HG03045 (cell line): Measurements from ENCODE around the gene CDCP1.
"Not testable (repeated sequence)": the region's sequence is repeated elsewhere in the genome, so short reads cannot be mapped to it uniquely, and the experiment has no call there.

Experiments
- ATAC-seq: cut with Tn5 transposase; IDR thresholded peaks from one replicate; pipeline ENCODE4 v1.9.1; 2021; ENCODE audit warnings: mild to moderate bottlenecking, moderate library complexity; ENCODE audit not compliant: unreplicated experiment

The CDCP1 gene

DNA sequence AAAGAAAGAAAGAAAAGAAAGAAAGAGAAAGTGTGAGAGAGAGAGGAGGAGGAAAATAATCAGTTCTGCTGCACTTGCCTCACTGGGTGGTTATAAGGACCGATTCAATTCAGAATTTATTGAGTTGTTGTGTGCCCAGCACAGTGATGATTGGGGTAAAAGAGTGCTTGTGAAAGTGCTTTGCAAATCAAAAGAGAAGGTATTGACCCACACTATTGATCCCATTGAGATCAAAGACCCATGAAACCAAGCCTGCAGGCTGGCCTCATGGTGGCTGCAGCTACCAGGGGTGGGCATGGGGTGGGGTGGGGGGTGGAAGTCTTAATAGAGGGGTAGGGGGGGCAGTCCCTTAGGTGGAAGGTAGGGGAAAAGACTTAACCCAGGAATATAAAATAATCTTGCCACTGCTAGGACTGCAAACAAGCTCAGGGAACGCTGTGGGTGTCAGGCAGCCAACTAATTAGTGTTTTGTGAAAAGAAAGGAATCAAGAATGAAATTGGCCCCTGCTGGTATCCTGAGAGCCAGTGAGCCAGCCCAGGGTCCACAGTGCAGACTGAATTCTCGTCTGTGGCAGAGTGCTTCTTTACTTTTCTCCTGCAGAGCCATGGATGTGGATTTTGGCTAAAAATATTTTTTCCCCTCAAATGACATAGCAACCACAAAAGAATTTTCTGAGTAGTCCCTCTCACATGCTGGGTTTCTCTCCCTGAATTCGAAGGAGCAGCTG is 85.8 kb downstream of the CDCP1 start:
- no peak for ATAC-seq

DNA sequence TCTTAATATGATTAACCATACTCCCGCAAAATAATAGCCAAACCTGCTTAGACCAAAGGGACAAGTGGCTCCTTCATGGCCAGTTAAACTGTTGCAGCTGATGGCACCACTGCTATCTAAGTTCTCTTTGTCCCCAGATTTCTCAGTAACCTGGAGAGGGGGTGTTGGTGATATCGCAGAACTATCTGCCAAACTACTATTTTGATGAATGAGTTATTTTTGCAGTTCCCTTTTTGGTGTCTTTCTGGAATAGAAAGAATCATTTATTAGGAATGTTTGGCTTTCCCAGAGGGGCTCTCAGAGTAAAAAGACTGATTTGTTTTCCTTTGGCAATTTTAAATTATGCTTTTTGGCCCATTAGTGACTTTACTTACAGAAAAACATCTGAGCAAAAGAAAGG is 87.0 kb downstream of the CDCP1 start:
- no peak for ATAC-seq

DNA sequence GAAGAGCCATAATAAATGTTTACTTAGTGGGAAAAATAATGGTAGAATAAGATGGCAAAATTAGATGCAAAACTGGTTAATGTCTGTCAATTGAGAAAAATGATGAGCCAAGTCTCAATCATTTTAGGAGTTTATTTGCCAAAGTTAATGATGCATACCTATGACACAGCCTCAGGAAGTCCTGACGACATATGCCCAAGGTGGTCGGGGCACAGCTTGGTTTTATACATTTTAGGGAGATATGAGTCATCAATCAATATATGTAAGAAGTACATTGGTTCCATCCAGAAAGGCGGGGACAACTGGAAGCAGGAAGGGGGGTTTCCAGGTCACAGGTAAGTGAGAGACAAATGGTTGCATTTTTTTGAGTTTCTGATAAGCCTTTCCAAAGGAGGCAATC is 88.6 kb downstream of the CDCP1 start:
- ATAC-seq, result no peak

DNA sequence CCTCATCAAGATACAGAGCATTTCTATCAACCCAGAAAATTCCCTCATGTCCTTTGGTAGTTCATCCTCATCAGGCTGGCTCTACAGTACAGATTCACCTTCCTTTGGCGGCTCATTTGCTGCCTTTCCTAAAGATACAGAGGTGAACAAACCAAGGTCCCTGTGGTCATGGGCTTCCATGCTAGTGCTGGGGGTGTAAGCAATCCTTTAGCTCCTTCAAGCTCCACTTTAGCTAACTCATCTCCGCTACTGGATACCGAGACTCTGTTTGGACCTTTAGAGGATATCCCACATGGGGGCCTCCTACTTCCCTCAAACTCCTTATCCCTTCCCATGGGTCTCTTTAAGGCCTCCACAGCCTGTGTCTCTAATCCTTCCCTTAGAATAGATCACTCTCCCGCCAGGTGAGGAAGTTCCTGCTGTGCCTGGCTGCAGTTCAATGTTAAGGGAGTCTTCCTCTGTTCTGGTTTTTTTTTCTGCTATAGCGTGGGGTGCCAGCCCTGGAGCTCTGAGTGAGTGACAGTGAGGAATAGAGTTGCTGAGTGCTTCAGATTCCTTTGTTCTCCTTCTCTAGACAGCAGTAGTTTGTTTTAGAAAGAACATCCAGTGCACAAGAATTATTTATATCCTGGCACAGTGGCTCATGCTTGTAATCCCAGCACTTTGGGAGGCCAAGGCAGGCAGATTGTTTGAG is 89.4 kb downstream of the CDCP1 start:
- no peak for ATAC-seq

DNA sequence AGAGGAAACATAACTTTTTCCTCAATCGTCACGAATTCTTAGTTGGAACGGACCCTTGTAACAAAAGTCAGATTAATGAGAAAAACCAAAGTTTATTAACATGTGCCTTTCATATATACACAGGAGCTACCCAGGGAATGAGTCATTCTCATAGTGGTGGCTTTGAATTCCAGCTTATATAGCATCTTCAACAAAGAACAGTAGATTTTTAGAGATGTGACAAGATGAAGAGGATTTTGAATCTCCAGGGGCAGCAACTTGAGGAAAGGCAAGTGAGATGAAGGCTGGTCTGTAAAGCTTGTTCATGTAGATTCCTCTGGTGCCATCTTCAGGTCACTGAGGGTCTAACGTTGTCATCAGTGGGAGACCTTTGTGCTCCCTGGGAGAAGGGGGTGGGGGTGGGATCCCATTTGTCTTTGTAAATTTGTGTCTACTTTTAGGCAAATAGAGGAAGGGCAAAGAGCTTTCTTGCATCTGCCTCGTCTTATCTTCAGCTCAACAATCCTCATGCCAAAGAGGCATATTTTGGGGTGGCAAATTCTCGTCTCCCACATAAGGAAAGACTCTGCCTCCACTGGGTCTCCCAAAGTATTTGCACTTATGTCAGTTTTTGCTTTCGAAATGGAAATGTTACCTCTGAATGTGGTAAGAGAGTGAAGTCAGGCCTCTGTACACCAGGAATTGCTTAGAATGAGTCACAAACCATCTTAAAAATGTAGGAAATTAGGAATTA is 90.6 kb downstream of the CDCP1 start:
- ATAC-seq, result no peak

DNA sequence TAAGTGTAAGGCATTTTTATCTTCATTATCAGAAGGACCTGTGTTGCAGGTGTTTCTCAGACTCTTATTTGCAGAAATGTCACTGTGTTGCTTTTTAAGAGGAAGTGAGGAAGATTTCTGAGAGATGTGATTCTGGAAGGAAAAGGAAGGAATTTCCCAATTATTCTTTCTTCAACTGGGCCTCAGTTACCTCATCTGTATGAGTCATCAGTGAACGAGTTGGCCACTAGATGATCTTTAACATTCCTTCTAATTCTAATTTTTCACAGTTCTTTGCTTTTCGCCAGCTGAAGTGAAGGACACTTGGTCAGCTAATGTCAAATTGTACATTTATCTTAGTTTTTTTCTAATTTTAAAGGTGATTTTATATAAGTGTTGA is 91.2 kb downstream of the CDCP1 start:
- no peak for ATAC-seq

DNA sequence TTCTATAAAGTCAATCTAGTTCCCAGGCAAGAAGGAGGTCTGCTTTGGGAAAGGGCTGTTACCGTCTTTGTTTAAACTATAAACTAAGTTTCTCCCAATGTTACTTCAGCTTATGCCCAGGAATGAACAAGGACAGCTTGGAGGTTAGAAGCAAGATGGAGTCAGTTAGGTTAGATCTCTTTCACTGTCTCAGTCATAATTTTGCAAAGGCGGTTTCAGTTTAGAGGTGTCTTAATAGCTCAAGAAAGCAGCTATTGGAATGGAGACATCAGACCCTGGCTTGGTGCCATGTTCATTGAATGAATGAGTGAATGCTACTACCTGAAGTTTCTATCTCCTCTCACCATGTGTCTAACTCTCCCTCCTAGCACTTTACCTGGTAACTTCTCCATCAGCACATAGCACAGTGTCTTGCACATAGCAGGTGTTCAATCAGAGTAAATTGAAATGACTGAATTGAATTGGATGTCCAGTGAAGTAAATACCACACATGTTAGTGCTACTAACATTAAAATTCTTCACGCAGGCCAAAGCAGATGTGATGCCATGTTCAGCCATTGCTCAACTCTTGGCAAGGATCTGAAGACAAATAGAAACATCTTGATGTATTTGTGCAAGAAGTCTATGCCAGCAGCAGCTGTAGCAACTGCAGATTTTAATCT is 91.9 kb downstream of the CDCP1 start:
- ATAC-seq, result no peak

DNA sequence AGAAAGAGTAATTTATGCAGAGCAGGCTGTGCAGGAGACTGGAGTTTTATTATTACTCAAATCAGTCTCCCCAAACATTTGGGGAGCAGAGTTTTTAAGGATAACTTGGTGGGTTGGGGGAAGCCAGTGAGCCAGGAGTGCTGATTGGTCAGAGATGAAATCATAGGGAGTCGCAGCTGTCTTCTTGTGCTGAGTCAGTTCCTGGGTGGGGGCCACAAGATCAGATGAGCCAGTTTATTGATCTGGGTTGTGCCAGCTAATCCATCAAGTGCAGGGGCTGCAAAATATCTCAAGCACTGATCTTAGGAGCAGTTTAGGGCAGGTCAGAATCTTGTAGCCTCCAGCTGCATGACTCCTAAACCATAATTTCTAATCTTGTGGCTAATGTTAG is 92.4 kb downstream of the CDCP1 start:
- ATAC-seq, result not testable (repeated sequence)

DNA sequence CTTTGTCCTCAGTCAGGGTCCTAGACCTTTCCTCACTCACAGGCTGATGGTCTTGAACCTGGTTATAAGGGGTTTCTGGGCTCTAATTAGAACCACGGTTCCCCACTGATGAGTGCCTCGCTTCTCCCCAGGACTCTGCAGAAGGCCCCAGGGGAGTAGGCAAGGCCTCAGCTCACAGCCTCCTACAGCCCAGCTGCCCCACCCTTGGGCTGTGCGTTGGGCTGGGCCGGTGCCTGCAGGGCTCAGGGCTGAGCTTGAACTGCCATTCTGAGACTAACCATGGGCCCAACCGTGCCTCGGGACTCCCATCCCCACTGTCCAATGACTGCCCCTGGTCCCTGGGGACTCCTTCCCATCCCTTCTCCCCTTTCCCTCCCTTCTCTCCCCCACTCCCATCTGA is 94.5 kb downstream of the CDCP1 start:
- ATAC-seq, result no peak

DNA sequence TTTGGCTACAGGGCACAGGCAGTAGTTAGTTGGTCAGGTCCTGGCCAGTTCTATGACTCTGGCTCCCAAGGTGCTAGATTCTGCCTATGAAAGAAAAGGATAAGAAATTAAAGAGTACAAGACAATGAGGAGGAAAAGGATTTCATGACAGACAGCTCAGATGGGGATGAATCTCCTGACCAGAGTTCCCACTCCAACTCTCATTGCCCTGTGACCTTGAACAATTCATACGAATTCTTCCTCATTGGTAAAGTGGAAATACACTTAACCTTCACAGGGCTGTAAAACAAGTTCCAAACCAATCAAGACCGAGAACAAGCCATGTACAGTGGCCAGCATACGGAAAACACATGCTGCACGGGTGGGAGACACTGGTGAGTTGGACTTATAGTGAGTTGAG is 96.4 kb downstream of the CDCP1 start:
- no peak for ATAC-seq

DNA sequence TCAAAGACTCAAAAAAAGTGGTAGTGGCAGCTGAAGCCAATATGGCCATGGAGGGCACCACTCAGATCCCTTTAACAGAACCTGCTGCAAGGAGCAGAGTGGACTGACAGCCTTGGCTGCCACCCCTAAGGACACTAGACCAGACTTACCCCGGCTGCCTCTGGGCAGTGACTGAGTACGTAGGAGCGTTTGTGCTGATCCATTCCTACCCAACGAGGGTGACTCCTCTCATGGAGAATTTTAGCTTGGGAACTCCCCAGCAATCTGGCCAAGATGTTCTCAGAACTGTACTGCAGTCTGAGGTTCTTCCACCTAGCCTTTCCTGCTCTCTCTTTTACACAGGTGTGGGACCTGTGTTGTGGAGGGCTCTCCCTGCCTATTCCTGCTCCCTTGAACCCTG is 97.9 kb downstream of the CDCP1 start:
- ATAC-seq, result no peak

DNA sequence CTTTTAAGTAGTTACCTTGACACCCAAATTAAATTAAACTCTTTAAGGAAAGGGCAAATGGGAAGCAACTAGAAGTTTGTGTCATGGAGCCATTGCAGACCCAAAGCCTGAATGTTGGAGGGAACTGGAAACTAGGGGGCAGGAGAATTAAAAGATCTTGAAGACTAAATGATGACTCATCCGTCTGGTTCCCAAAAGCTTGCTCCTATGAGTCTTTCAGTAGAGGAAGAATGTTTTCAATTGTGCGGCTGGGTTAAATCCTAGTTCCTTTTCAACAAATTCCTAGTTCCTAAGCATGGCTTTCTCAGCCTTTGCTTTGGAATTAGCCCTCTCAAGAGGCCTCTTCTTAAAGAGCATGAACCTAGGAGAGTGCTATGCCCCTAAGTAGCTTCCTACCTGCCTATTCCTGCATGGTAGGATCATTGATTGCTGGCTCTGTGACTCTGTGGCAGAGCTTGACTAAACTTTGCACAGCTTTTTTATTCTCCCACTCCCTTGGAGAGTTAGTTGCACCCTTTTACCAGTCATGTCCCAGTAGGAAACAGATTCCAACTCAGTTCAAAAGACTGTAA is 102.4 kb downstream of the CDCP1 start:
- no peak for ATAC-seq

DNA sequence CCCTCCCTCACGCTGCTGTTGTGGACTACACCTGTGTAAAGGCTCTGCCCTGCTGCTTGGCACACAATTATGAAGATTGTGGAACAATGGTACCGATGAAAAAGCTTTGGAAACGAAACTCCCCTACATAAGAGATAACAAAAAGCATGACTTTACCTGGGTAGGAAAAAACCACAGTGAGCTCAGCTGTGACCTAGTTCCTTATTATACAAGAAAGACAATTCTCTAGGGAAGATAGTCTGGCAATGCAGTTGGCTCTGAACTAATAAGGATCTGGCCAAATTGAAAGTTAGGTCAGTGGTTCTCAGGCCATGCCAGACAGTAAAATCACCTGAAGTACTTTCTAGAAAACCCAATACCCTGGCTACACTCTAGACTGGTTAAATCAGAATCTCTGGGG is 104.0 kb downstream of the CDCP1 start:
- ATAC-seq, result no peak

DNA sequence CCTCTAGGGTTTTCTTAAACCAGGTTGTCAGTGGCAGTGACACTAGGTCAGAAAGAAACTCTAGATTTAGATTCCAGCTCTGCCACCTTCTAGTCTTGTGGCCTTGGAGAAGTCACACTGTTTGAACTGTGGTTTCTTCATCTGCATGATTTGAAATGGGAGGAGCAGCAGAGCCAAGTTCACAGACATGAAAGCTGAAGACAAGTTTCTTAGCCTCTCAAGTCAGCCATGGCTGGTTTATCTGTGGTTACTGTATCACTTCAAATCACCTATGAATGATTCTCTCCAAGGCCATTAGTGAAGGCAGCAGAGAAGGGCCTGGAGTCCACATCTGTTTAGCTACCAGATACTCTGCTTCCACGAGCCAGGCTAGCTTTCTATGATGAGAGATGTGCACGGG is 104.5 kb downstream of the CDCP1 start:
- no peak for ATAC-seq

DNA sequence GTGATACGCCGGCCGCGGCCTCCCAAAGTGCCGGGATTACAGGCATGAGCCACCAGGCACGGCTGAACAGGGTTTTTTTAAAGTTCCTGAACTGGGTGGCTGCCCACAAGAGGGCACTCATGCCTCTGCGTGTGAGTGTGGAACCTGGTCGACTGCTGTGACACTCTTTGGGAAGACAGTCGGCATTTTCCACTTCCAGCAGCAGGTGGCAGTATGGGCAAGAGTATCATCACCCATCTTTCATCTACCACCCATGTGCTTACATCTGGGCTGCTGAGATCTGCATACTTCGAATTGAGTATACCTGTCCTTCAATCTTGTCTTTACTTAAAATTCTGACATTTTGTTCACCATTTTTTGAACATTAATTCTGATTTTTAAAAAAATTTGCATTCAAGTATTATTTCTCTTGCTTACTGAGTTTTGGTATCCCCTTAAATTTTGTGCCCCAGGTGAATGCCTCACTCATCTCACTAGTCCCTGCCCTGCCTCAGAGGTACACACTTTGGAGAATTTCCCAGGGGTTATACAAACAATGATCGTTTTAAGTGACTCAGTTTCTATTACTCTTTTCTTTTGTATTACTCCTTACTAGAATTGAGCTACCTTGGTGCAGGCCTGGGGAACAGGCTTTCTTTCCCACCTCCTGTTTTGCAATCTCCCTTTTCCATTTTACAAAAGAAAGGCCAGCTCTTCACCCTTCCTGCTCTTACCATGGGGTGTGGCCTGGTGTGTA is 108.3 kb downstream of the CDCP1 start:
- peak; percentile 71 for ATAC-seq

DNA sequence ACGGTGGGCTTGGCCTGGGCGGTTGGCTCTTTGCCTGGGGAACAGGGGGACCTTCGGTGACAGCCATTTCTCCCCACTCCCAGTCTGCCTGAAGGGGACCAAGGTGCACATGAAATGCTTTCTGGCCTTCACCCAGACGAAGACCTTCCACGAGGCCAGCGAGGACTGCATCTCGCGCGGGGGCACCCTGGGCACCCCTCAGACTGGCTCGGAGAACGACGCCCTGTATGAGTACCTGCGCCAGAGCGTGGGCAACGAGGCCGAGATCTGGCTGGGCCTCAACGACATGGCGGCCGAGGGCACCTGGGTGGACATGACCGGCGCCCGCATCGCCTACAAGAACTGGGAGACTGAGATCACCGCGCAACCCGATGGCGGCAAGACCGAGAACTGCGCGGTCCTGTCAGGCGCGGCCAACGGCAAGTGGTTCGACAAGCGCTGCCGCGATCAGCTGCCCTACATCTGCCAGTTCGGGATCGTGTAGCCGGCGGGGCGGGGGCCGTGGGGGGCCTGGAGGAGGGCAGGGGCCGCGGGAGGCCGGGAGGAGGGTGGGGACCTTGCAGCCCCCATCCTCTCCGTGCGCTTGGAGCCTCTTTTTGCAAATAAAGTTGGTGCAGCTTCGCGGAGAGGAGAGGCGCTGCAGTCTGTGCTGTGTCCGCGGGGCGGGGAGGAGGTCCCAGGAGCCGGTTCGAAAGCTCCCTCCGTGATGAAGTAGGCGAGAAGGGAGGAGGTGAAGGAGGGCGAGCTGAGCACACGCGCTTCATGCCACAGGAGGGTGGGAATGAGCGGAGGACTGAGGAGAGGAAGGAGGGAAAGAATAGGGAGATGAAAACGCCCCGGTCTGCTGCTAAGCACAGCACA is 110.5 kb downstream of the CDCP1 start:
- no peak for ATAC-seq

DNA sequence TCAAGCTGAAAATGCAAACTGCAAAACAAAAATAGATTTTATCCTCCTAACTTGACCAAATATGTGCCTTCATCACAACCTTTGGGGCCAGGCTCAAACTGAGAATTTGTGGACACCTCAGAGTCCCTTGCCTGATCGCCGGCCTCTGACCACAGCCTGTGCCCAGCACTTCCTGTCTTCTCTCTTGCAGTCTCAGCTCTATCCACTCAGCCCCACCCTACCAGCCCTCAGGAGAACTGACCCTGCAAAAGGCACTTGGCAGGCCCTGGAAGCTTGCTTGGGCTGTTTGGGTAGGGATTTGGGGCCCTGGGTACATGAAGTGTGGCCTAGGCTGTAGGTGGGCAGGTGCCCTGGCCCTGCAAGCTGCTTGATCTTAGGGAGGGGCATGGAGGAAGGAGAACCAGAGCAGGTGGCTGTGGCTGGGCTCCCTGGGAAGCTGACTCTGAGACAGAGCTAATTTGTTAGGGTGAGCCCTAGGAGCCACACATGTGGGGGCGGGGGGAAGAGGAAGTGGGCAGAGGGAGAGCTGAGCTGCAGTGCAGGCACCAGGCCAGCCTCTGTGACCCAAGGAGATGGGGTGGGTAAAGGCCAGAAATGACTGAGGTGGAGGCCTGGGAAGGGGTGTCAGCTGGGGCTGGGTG is 111.4 kb downstream of the CDCP1 start:
- ATAC-seq, result no peak

DNA sequence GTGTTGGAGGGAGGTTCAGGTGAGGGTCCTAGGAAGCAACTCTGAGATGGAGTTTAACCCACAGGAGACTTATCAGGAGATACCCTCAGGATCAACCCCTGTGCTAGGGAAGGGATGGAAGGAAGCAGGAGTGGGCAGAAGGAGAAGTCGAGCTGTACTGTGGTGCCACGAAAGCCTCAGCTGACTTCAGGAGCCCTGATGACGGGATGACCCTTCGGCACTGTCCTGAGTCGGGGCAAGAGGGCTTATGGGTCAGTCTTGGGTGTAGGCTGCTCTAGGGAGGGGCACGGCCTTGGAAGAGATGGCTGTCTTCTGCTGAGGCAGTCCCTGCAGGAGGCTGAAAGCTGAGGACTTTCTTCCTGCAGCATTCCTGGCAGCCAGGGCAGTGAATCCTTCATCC is 112.4 kb downstream of the CDCP1 start:
- ATAC-seq, result no peak
